ENCODE measurements around the gene GDF11.

The GDF11 gene
- total RNA-seq = 21.0 reads per million, percentile 48 among the genes with 10 or more reads in this experiment

GRCh38 chr12:55742719-55743405 is at the start of gene GDF11:
TSS of gene GDF11 (plus strand) at chr12:55743122. CDS start at chr12:55743317, 195 bp downstream.
- DNase-seq = peak; percentile 74

GRCh38 chr12:55693323-55694187 is 49.4 kb upstream of the GDF11 start:
- DNase-seq = no peak

- DNase-seq = no peak
These were observed 48.8 kb upstream of the GDF11 start for GRCh38 chr12:55694188-55694515.

GRCh38 chr12:55694651-55695050 is 48.3 kb upstream of the GDF11 start:
- no peak for DNase-seq

GRCh38 chr12:55695349-55695748 is 47.6 kb upstream of the GDF11 start:
- DNase-seq = no peak

GRCh38 chr12:55696141-55696540 is 46.8 kb upstream of the GDF11 start:
- DNase-seq = no peak

GRCh38 chr12:55696796-55697462 is 46.0 kb upstream of the GDF11 start:
- no peak for DNase-seq

- DNase-seq = no peak
These were observed 45.2 kb upstream of the GDF11 start for GRCh38 chr12:55697686-55698085.

- DNase-seq = no peak
These were observed 44.5 kb upstream of the GDF11 start for GRCh38 chr12:55698241-55698955.

- DNase-seq = no peak
These were observed 44.0 kb upstream of the GDF11 start for GRCh38 chr12:55698965-55699364.

GRCh38 chr12:55699471-55700055 is 43.4 kb upstream of the GDF11 start:
- no peak for DNase-seq

- DNase-seq = no peak
These were observed 42.5 kb upstream of the GDF11 start for GRCh38 chr12:55700255-55701018.

- no peak for DNase-seq
These were observed 40.1 kb upstream of the GDF11 start for GRCh38 chr12:55702861-55703260.

GRCh38 chr12:55703288-55703687 is 39.6 kb upstream of the GDF11 start:
- DNase-seq = no peak

- no peak for DNase-seq
These were observed 38.8 kb upstream of the GDF11 start for GRCh38 chr12:55703901-55704761.

GRCh38 chr12:55704824-55705718 is 37.9 kb upstream of the GDF11 start:
- DNase-seq = no peak

GRCh38 chr12:55705782-55706402 is 37.0 kb upstream of the GDF11 start:
- no peak for DNase-seq

GRCh38 chr12:55706568-55707218 is 36.2 kb upstream of the GDF11 start:
- no peak for DNase-seq

Data from effector CD4-positive, alpha-beta T cell (primary cell).